Calu3 (cell line): ENCODE results near the gene FLT3. TPM values are rescaled to one million over a fixed set of nuclear protein-coding genes. Genes with fewer than 3 reads are reported as not detected.

Experiments used
- BruUV-seq: library from RNA; stranded (reverse); fragments of 400-500 nt; replicated peaks from 2 replicates; lab custom pipeline; 2021; lab: Mats Ljungman, UMichigan
- CTCF ChIA-PET: fragments of 300-600 bp; sonication (Branson Sonifier 250); formaldehyde crosslinking; loops from one replicate; lab custom pipeline; 2022; ENCODE audit warnings: antibody characterized with exemption; lab: Charles Lee
- DNase-seq: peaks from one replicate; pipeline ENCODE4 v3.0.0; 2022
- H3K27ac Mint-ChIP-seq: one replicate; pipeline ENCODE4 v1.8.0; 2022; ENCODE audit warnings: mixed read lengths; ENCODE audit not compliant: unreplicated experiment
- H3K27me3 Mint-ChIP-seq: one replicate; pipeline ENCODE4 v1.8.0; 2022; ENCODE audit warnings: mixed read lengths; ENCODE audit not compliant: unreplicated experiment
- H3K36me3 Mint-ChIP-seq: one replicate; pipeline ENCODE4 v1.8.0; 2022; ENCODE audit warnings: mild to moderate bottlenecking, moderate library complexity, mixed read lengths; ENCODE audit not compliant: insufficient read depth, unreplicated experiment
- H3K4me1 Mint-ChIP-seq: one replicate; pipeline ENCODE4 v1.8.0; 2022; ENCODE audit warnings: mild to moderate bottlenecking, low read depth, mixed read lengths; ENCODE audit not compliant: unreplicated experiment
- H3K4me3 Mint-ChIP-seq: one replicate; pipeline ENCODE4 v1.8.0; 2022; ENCODE audit warnings: mild to moderate bottlenecking, low read depth, moderate library complexity, mixed read lengths; ENCODE audit not compliant: unreplicated experiment
- H3K9me3 Mint-ChIP-seq: one replicate; pipeline ENCODE4 v1.8.0; 2022; ENCODE audit warnings: low read depth, mixed read lengths; ENCODE audit not compliant: unreplicated experiment
- CTCF ChIP-seq: fragments of 200-600 bp; IDR thresholded peaks from one replicate; pipeline ENCODE4 v1.8.0; 2022; ENCODE audit warnings: antibody characterized with exemption; ENCODE audit not compliant: unreplicated experiment
- intact Hi-C: fragments of 100-400 bp; cut with micrococcal nuclease; formaldehyde crosslinking; loops from one replicate; pipeline ENCODE4 v1.10.0; 2022; ENCODE audit not compliant: unreplicated experiment
- total RNA-seq: library from RNA; stranded (reverse); gene quantifications from 2 replicates; pipeline ENCODE4 v1.2.3, GENCODE V29; 2022

FLT3 gene
- total RNA-seq, 1 experiment from 2014 or later = not detected

GRCh38 chr13:28027607-28028364, 72.6 kb downstream of the FLT3 start:
- no peak for TF ChIP-seq CTCF
- CTCF ChIA-PET = interaction anchor here (0.8 kb wide), 1 partner anchor 11 kb away, joined by 3 read pairs; no protein-coding TSS in a partner anchor
- no peaks in the 10 kb centered on the region for H3K4me1 Mint-ChIP-seq
- no peak for DNase-seq
- no peak overlapping the region for H3K27ac Mint-ChIP-seq
- intact Hi-C loops = no loop called here
- BruUV-seq = no TSS peak
- H3K27me3 Mint-ChIP-seq = no peaks in the 10 kb centered on the region
- H3K36me3 Mint-ChIP-seq = no peaks in the 10 kb centered on the region
- no peak overlapping the region for H3K4me3 Mint-ChIP-seq
- no peaks in the 10 kb centered on the region for H3K9me3 Mint-ChIP-seq

- Mint-ChIP-seq H3K4me1 (no peaks in the 10 kb centered on the region), H3K9me3 (no peaks in the 10 kb centered on the region), H3K27me3 (no peaks in the 10 kb centered on the region), H3K36me3 (no peaks in the 10 kb centered on the region), H3K27ac (no peak overlapping the region), H3K4me3 (no peak overlapping the region)
- BruUV-seq = no TSS peak
- CTCF ChIA-PET = interaction anchor here (0.8 kb wide), 1 partner anchor 11 kb away, joined by 3 read pairs; no protein-coding TSS in a partner anchor
- TF ChIP-seq CTCF = no peak
- no peak for DNase-seq
- intact Hi-C loops = no loop called here
These were observed 73.3 kb downstream of the FLT3 start for GRCh38 chr13:28027071-28027470.

- no peaks in the 10 kb centered on the region for H3K36me3 Mint-ChIP-seq
- CTCF ChIA-PET = no interaction called here
- BruUV-seq = no TSS peak
- H3K4me1 Mint-ChIP-seq = no peaks in the 10 kb centered on the region
- intact Hi-C loops = no loop called here
- TF ChIP-seq CTCF = no peak
- H3K27ac Mint-ChIP-seq = no peak overlapping the region
- H3K9me3 Mint-ChIP-seq = no peaks in the 10 kb centered on the region
- no peak overlapping the region for H3K4me3 Mint-ChIP-seq
- H3K27me3 Mint-ChIP-seq = no peaks in the 10 kb centered on the region
- no peak for DNase-seq
These were observed 73.9 kb downstream of the FLT3 start for GRCh38 chr13:28026508-28026907.

- H3K4me3 Mint-ChIP-seq = no peak overlapping the region
- no peak for TF ChIP-seq CTCF
- intact Hi-C loops = no loop called here
- no peaks in the 10 kb centered on the region for H3K9me3 Mint-ChIP-seq
- peaks cover 19% of the 10 kb centered on the region for H3K27me3 Mint-ChIP-seq
- no peaks in the 10 kb centered on the region for H3K4me1 Mint-ChIP-seq
- BruUV-seq = no TSS peak
- no peaks in the 10 kb centered on the region for H3K36me3 Mint-ChIP-seq
- no peak for DNase-seq
- CTCF ChIA-PET = no interaction called here
- H3K27ac Mint-ChIP-seq = no peak overlapping the region
These were observed 77.4 kb downstream of the FLT3 start for GRCh38 chr13:28022848-28023518.
